ENCODE data around the gene MPPED1. TPM values are rescaled to one million over a fixed set of nuclear protein-coding genes. Genes with fewer than 3 reads are reported as not detected.

The MPPED1 gene
- total RNA-seq, 4 donors from 2014 or later: not detected

GRCh38 chr22:43464809-43465208, 53.0 kb downstream of the MPPED1 start:
- peaks cover 0 to 54% (median 0%) of the 10 kb centered on the region in 4 donors for H3K27me3 ChIP-seq
- H3K27ac ChIP-seq: no peak overlapping the region
- WGBS, 2 donors: 64 to 66% methylated on average over 4 to 7 of the region's 8 CpGs
- no peak for DNase-seq
- intact Hi-C loops (cut with DNase I): no loop called here
- no peaks in the 10 kb centered on the region for H3K36me3 ChIP-seq
- peaks cover 0 to 8% (median 6%) of the 10 kb centered on the region in 3 donors for H3K9me3 ChIP-seq
- TF ChIP-seq, protein P1, sequence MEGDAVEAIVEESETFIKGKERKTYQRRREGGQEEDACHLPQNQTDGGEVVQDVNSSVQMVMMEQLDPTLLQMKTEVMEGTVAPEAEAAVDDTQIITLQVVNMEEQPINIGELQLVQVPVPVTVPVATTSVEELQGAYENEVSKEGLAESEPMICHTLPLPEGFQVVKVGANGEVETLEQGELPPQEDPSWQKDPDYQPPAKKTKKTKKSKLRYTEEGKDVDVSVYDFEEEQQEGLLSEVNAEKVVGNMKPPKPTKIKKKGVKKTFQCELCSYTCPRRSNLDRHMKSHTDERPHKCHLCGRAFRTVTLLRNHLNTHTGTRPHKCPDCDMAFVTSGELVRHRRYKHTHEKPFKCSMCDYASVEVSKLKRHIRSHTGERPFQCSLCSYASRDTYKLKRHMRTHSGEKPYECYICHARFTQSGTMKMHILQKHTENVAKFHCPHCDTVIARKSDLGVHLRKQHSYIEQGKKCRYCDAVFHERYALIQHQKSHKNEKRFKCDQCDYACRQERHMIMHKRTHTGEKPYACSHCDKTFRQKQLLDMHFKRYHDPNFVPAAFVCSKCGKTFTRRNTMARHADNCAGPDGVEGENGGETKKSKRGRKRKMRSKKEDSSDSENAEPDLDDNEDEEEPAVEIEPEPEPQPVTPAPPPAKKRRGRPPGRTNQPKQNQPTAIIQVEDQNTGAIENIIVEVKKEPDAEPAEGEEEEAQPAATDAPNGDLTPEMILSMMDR (IDR thresholded peaks at IDR 0.05): no peak
- TF ChIP-seq POLR2A (IDR thresholded peaks at IDR 0.05): no peak
- H3K4me1 ChIP-seq: no peaks in the 10 kb centered on the region
- H3K4me3 ChIP-seq: no peak overlapping the region

DNA sequence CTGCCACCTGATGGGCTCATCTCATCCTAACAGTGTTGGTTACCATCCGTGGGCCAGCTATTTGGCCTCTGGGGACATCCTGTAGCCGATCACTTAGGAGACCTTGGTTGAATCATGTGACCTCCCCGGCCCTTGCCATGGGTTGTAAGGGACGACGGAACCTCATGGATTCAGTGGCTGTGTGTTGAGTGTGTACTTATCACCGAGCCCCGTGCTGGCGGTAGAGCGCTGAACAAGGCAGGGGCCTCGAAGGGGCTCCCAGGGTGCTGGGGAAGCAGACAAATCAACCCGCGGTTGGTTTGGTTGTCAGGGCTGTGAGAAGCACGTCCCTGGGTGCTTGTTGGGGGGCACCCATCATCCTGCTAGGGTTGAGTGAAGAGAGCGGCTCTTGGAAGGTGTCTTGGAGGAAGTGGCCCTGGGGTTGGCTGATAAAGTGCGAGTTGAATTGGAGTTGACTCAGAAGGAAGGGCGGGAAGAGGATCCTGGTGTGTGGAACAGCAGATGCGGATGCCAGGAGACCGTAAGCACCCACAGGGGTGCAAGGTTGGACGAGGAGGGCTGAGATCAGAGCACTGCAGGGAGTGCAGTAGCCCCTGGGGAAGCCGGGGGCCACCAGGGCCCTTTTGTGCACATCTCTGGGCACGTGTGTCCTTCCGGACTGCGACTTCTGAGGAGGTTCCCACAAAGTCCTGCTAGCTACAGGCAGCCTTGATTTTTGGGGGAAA, 53.6 kb downstream of the MPPED1 start:
- Histone ChIP-seq H3K9me3 (peaks cover 0 to 8% (median 6%) of the 10 kb centered on the region in 3 donors), H3K4me1 (no peaks in the 10 kb centered on the region), H3K4me3 (no peak overlapping the region), H3K36me3 (no peaks in the 10 kb centered on the region), H3K27me3 (peaks cover 0 to 58% (median 0%) of the 10 kb centered on the region in 4 donors), H3K27ac (no peak overlapping the region)
- 72 to 81% methylated on average over 19 to 22 of the region's 23 CpGs for WGBS, 2 donors
- TF ChIP-seq POLR2A (IDR thresholded peaks at IDR 0.05): no peak
- TF ChIP-seq, protein P1 (IDR thresholded peaks at IDR 0.05): no peak
- intact Hi-C loops (cut with DNase I): no loop called here
- no peak for DNase-seq

DNA sequence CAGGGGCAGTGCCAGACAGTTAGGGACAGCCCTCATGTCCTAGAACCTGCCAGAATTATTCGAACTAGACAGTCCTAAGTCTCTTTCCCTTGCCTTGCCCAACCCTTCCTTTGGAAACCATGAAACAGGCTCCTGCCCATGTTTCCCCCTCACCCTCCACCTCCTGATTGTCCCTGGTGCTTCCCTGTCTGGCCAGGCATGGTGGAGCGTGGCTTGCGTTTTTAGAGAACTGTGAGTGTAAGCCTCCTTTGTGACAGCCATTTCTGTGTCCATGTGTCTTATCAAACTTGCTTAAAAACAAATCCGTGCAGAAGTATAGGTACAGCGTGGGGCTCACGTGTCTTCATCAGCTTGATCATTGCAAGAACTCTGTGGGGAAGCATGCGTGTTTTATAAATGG, 54.9 kb downstream of the MPPED1 start:
- no peak overlapping the region for H3K27ac ChIP-seq
- H3K27me3 ChIP-seq: peaks cover 0 to 67% (median 0%) of the 10 kb centered on the region in 4 donors
- WGBS, 2 donors: 78 to 79% methylated on average over 4 to 7 of the region's 7 CpGs
- TF ChIP-seq, protein P1 (IDR thresholded peaks at IDR 0.05): no peak
- TF ChIP-seq POLR2A (IDR thresholded peaks at IDR 0.05): no peak
- peaks cover 0 to 8% (median 6%) of the 10 kb centered on the region in 3 donors for H3K9me3 ChIP-seq
- H3K4me3 ChIP-seq: no peak overlapping the region
- no peaks in the 10 kb centered on the region for H3K36me3 ChIP-seq
- no peak for DNase-seq
- intact Hi-C loops (cut with DNase I): no loop called here
- no peaks in the 10 kb centered on the region for H3K4me1 ChIP-seq

DNA sequence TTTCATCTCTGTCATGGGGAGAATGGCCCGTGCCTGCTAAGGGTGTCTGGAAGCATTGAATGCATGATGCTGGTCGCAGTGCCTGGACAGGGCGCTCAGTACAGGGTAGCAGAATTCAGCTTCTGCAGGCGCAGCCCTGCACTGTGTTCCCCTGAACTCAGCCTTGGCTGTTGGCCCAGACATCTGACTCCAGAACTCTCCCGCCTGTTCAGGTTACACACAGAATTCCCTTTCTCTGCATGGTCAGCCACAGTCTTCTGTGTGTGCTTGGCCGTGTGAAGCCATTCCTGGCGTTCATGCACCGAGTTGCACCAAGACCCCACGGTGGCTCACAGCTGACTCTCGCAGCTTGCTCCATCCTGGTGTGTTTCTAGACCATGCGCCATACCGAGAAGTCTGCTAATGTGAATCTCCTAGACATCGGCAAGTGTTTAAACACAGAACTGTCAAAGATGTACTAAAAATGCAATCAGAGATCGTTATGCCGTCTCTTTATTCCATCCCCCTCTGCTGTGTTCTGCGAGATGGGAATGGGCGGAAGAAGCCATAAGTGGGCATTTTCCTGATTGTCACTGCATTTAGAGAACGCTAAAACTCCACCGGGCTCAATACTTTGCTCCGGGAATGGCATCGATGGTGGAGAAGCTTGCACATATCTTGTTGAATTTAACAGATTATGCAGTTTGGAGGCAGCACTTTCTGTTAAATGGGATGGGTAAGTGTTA, 55.6 kb downstream of the MPPED1 start:
- TF ChIP-seq, protein P1 (IDR thresholded peaks at IDR 0.05): no peak
- TF ChIP-seq POLR2A (IDR thresholded peaks at IDR 0.05): no peak
- 63 to 75% methylated on average over 18 to 20 of the region's 21 CpGs for WGBS, 2 donors
- Histone ChIP-seq H3K36me3 (no peaks in the 10 kb centered on the region), H3K27me3 (peaks cover 0 to 74% (median 0%) of the 10 kb centered on the region in 4 donors), H3K9me3 (peaks cover 0 to 8% (median 4%) of the 10 kb centered on the region in 3 donors), H3K27ac (no peak overlapping the region), H3K4me1 (no peaks in the 10 kb centered on the region), H3K4me3 (no peak overlapping the region)
- intact Hi-C loops (cut with DNase I): no loop called here
- DNase-seq: no peak

DNA sequence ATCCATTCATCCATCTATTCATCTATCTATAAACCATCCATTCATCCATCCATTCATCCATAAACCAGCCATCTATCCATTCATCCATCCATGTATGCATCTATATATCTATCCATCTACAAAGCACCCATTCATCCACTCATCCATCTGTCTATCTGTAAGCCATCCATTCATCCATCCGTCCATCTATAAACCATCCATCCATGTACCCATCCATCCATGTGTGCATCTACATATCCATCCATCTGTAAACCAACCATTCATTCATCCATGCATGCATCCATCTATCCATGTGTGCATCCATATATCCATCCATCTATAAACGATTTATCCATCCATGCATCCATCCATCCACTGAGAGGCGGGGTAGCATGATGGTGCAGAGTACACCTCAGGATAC, 58.4 kb downstream of the MPPED1 start:
- Histone ChIP-seq H3K27me3 (peaks cover 0 to 81% (median 0%) of the 10 kb centered on the region in 4 donors), H3K4me3 (no peak overlapping the region), H3K27ac (no peak overlapping the region), H3K9me3 (no peaks in the 10 kb centered on the region), H3K36me3 (no peaks in the 10 kb centered on the region), H3K4me1 (no peaks in the 10 kb centered on the region)
- 79 to 91% methylated on average over 3 of the region's 3 CpGs for WGBS, 2 donors
- intact Hi-C loops (cut with DNase I): no loop called here
- TF ChIP-seq POLR2A (IDR thresholded peaks at IDR 0.05): no peak
- TF ChIP-seq, protein P1 (IDR thresholded peaks at IDR 0.05): no peak
- no peak for DNase-seq

All from esophagus squamous epithelium (tissue), 5 donors.